HepG2 (cell line): ENCODE measurements around the gene SEC14L5. TPM values are rescaled to one million over a fixed set of nuclear protein-coding genes. Genes with fewer than 3 reads are reported as not detected.

Experiments used
- ATRX ChIP-seq: sonication (generic); formaldehyde crosslinking; IDR thresholded peaks from 2 replicates; pipeline ENCODE4 v1.4.0; 2020; ENCODE audit warnings: missing genetic modification reagents, borderline replicate concordance
- ERF ChIP-seq: IDR thresholded peaks from 2 replicates; pipeline ENCODE4 v1.6.1; 2018; ENCODE audit warnings: missing biosample characterization, missing genetic modification reagents
- FOXA3 ChIP-seq: IDR thresholded peaks from 2 replicates; pipeline ENCODE4 v1.6.1; 2016; ENCODE audit warnings: missing genetic modification reagents, missing compliant biosample characterization
- GTF2F1 ChIP-seq: fragments of 150-350 bp; IDR thresholded peaks from 2 replicates; pipeline ENCODE4 v1.6.1; 2014; ENCODE audit warnings: low read length
- HMG20B ChIP-seq: conservative IDR thresholded peaks from 2 replicates; pipeline ENCODE4 v1.6.1; 2016; ENCODE audit warnings: missing genetic modification reagents, missing compliant biosample characterization
- MAZ ChIP-seq, 2 experiments: sonication (generic) in 1 of 2; formaldehyde crosslinking in 1 of 2; IDR thresholded peaks; 2 replicates each; pipeline versions ENCODE4 v1.5.0 to v1.6.1; 2012 to 2020; ENCODE audit warnings: low read depth in 2 of 2, mild to moderate bottlenecking in 2 of 2, borderline replicate concordance in 1 of 2, improper control_type of control experiment in 1 of 2, low read length in 1 of 2, missing genetic modification reagents in 1 of 2, moderate library complexity in 1 of 2
- RBM39 ChIP-seq: fragments of 200-400 bp; formaldehyde crosslinking; IDR thresholded peaks from one replicate; pipeline ENCODE4 v1.6.1; 2018; ENCODE audit warnings: antibody characterized with exemption, mild to moderate bottlenecking, low read depth, low read length; ENCODE audit not compliant: poor library complexity, severe bottlenecking
- RCOR2 ChIP-seq: IDR thresholded peaks from 2 replicates; pipeline ENCODE4 v1.6.1; 2016; ENCODE audit warnings: missing biosample characterization, missing genetic modification reagents
- SP2 ChIP-seq: sonication (generic); formaldehyde crosslinking; IDR thresholded peaks from 2 replicates; pipeline ENCODE4 v1.5.1; 2020; ENCODE audit warnings: mild to moderate bottlenecking, missing genetic modification reagents
- TBX2 ChIP-seq: sonication (generic); formaldehyde crosslinking; IDR thresholded peaks from 2 replicates; pipeline ENCODE4 v1.5.0; 2020; ENCODE audit warnings: missing genetic modification reagents, mild to moderate bottlenecking, borderline replicate concordance
- ZKSCAN5 ChIP-seq: sonication (generic); formaldehyde crosslinking; IDR thresholded peaks from 2 replicates; pipeline ENCODE4 v1.5.1; 2020; ENCODE audit warnings: mild to moderate bottlenecking, missing genetic modification reagents
- ZNF296 ChIP-seq: sonication (generic); formaldehyde crosslinking; conservative IDR thresholded peaks from 2 replicates; pipeline ENCODE4 v1.5.0; 2020; ENCODE audit warnings: mild to moderate bottlenecking, missing genetic modification reagents
- ZNF331 ChIP-seq: sonication (generic); formaldehyde crosslinking; IDR thresholded peaks from 2 replicates; pipeline ENCODE4 v1.4.0; 2020; ENCODE audit warnings: missing genetic modification reagents
- ZNF432 ChIP-seq: sonication (generic); formaldehyde crosslinking; IDR thresholded peaks from 2 replicates; pipeline ENCODE4 v1.5.0; 2020; ENCODE audit warnings: missing genetic modification reagents, mild to moderate bottlenecking, borderline replicate concordance
- ZNF652 ChIP-seq: IDR thresholded peaks from 2 replicates; pipeline ENCODE4 v1.6.1; 2016; ENCODE audit warnings: low read depth, borderline replicate concordance
- ZNF713 ChIP-seq: sonication (generic); formaldehyde crosslinking; IDR thresholded peaks from 2 replicates; pipeline ENCODE4 v1.4.0; 2020; ENCODE audit warnings: mild to moderate bottlenecking, missing genetic modification reagents
- ZNF768 ChIP-seq: sonication (generic); formaldehyde crosslinking; IDR thresholded peaks from 2 replicates; pipeline ENCODE4 v1.4.0; 2020; ENCODE audit warnings: missing genetic modification reagents
- ZNF792 ChIP-seq: IDR thresholded peaks from 2 replicates; pipeline ENCODE4 v1.6.1; 2016
- polyA plus RNA-seq, 8 experiments: library from polyadenylated mRNA; depleted of rRNA in 3 of 8; stranded (reverse) in 7 of 8; unstranded in 1 of 8; fragments of >200 nt; fragmentation: Illumina TruSeq in 4 of 8; extraction: Trizol in 4 of 8; gene quantifications; 2 replicates each; pipeline versions ENCODE4 v1.2.1 to v1.2.3, GENCODE V29; 2011 to 2016; ENCODE audit warnings: low read depth in 4 of 8, missing spikeins in 1 of 8, mixed read lengths in 1 of 8; ENCODE audit not compliant: insufficient read depth in 1 of 8
- total RNA-seq, 5 experiments: library from RNA; depleted of rRNA; stranded (reverse); fragments of >200 nt; fragmentation: Illumina TruSeq; extraction: Trizol; gene quantifications; 2 replicates each; pipeline ENCODE4 v1.2.3, GENCODE V29; 2016; ENCODE audit warnings: low read depth in 1 of 5
- TF ChIP-seq, protein P1 (sequence below), 2 experiments: sonication (generic) in 1 of 2; formaldehyde crosslinking in 1 of 2; IDR thresholded peaks; 2 replicates each; pipeline versions ENCODE4 v1.5.1 to v1.6.1; 2011 to 2020; ENCODE audit warnings: borderline replicate concordance in 1 of 2, low read depth in 1 of 2, low read length in 1 of 2, mild to moderate bottlenecking in 1 of 2, missing genetic modification reagents in 1 of 2, moderate library complexity in 1 of 2
- TF ChIP-seq, protein P2 (sequence below): sonication (generic); formaldehyde crosslinking; IDR thresholded peaks from 2 replicates; pipeline ENCODE4 v1.4.0; 2020; ENCODE audit warnings: mild to moderate bottlenecking, missing genetic modification reagents
- TF ChIP-seq, protein P3 (sequence below): sonication (generic); formaldehyde crosslinking; conservative IDR thresholded peaks from 2 replicates; pipeline ENCODE4 v1.8.0; 2022; ENCODE audit warnings: missing genetic modification reagents
- TF ChIP-seq, protein P4 (sequence below): IDR thresholded peaks from 2 replicates; pipeline ENCODE4 v1.6.1; 2016; ENCODE audit warnings: missing compliant biosample characterization, missing genetic modification reagents, borderline replicate concordance
- TF ChIP-seq, protein P5 (sequence below): sonication (generic); formaldehyde crosslinking; IDR thresholded peaks from 2 replicates; pipeline ENCODE4 v1.4.0; 2020; ENCODE audit warnings: missing genetic modification reagents, low read depth, mild to moderate bottlenecking, borderline replicate concordance

SEC14L5 gene
- total and polyA plus RNA-seq, 2 of the 13 experiments (the other 11 are each of a cell fraction or from before 2014, with no cell fraction given) = 0.40 to 0.42 TPM

DNA sequence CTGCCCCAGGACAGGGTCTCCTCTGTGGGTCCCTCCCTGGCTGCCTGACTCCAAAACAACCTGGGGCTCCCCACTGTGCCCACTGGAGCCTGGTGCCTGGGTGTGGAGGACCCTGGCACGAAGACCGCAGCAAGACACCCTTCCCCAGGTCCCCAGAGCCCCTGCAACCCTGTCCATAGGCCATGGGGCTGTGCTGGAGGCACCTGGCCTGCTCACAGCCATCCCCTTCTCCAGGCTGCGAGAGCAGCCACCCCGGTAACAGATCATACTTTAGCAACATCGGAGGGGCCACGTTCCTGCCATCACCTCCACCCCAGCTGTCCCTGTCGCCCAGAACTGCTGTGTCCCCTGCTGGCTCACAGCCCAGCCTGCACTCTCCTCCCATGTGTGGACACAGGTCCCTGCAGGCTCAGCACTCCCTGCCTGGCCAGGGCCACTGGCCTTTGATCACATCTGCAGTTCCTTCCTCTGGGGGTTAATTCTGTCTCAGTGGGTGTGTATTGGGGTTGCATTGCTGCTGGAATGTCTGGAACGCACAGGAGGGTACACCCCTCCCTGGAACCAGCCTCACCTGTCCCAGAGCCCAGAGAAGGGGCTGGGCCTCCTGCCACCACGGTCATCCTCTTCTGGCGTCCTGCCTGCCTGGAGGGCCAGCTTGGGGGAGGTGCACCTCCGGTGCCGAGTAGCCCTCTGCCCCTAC lies 33.4 kb upstream of the SEC14L5 start (continued):
- TF ChIP-seq ZNF652 (CRISPR knock-in tag) (peak; percentile 93), ERF (CRISPR knock-in tag) (0 out of 2 replicates have a peak, but pooled peaks have one; percentile 23), ZNF331 (CRISPR knock-in tag) (peak; percentile 73; the same call in 1 of the 2 replicates), ZKSCAN5 (CRISPR knock-in tag) (peak; percentile 58; the same call in 1 of the 2 replicates), FOXA3 (CRISPR knock-in tag) (peak; percentile 58), ATRX (CRISPR knock-in tag) (no peak), RCOR2 (peak; percentile 61), SP2 (CRISPR knock-in tag) (no peak), RBM39 (peak; percentile 48), GTF2F1 (no peak), ZNF296 (CRISPR knock-in tag) (peak; percentile 95), ZNF713 (CRISPR knock-in tag) (0 out of 2 replicates have a peak, but pooled peaks have one; percentile 47), MAZ (IDR thresholded peaks at IDR 0.05; ENCODE audit: borderline replicate concordance, low read depth, low read length) (peak; percentile 11; the same call in 1 of the 2 replicates), MAZ (CRISPR knock-in tag; IDR thresholded peaks at IDR 0.05; ENCODE audit: low read depth) (no peak), TBX2 (peak; percentile 64; the same call in 1 of the 2 replicates), ZNF432 (CRISPR knock-in tag) (no peak), HMG20B (peak; percentile 77; the same call in 1 of the 2 replicates), ZNF768 (CRISPR knock-in tag) (peak; percentile 48; the same call in 1 of the 2 replicates), ZNF792 (CRISPR knock-in tag) (peak; percentile 47; the same call in 1 of the 2 replicates)
- TF ChIP-seq, protein P1, sequence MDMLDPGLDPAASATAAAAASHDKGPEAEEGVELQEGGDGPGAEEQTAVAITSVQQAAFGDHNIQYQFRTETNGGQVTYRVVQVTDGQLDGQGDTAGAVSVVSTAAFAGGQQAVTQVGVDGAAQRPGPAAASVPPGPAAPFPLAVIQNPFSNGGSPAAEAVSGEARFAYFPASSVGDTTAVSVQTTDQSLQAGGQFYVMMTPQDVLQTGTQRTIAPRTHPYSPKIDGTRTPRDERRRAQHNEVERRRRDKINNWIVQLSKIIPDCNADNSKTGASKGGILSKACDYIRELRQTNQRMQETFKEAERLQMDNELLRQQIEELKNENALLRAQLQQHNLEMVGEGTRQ (IDR thresholded peaks at IDR 0.05; ENCODE audit: low read depth, low read length) = no peak
- TF ChIP-seq, protein P1 (CRISPR knock-in tag; IDR thresholded peaks at IDR 0.05; ENCODE audit: borderline replicate concordance) = no peak
- TF ChIP-seq, protein P2, sequence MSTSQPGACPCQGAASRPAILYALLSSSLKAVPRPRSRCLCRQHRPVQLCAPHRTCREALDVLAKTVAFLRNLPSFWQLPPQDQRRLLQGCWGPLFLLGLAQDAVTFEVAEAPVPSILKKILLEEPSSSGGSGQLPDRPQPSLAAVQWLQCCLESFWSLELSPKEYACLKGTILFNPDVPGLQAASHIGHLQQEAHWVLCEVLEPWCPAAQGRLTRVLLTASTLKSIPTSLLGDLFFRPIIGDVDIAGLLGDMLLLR = no peak
- TF ChIP-seq, protein P3, sequence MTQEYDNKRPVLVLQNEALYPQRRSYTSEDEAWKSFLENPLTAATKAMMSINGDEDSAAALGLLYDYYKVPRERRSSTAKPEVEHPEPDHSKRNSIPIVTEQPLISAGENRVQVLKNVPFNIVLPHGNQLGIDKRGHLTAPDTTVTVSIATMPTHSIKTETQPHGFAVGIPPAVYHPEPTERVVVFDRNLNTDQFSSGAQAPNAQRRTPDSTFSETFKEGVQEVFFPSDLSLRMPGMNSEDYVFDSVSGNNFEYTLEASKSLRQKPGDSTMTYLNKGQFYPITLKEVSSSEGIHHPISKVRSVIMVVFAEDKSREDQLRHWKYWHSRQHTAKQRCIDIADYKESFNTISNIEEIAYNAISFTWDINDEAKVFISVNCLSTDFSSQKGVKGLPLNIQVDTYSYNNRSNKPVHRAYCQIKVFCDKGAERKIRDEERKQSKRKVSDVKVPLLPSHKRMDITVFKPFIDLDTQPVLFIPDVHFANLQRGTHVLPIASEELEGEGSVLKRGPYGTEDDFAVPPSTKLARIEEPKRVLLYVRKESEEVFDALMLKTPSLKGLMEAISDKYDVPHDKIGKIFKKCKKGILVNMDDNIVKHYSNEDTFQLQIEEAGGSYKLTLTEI (CRISPR knock-in tag) = no peak
- TF ChIP-seq, protein P4, sequence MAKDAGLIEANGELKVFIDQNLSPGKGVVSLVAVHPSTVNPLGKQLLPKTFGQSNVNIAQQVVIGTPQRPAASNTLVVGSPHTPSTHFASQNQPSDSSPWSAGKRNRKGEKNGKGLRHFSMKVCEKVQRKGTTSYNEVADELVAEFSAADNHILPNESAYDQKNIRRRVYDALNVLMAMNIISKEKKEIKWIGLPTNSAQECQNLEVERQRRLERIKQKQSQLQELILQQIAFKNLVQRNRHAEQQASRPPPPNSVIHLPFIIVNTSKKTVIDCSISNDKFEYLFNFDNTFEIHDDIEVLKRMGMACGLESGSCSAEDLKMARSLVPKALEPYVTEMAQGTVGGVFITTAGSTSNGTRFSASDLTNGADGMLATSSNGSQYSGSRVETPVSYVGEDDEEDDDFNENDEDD (CRISPR knock-in tag) = no peak
- TF ChIP-seq, protein P5, sequence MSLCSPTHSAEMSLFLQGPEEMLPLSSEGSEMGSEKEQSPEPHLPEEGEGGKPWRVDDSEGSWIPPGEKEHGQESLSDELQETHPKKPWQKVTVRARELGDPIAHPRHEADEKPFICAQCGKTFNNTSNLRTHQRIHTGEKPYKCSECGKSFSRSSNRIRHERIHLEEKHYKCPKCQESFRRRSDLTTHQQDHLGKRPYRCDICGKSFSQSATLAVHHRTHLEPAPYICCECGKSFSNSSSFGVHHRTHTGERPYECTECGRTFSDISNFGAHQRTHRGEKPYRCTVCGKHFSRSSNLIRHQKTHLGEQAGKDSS (CRISPR knock-in tag) = 0 out of 2 replicates have a peak, but pooled peaks have one; percentile 65
